HG03196 (cell line): ENCODE measurements around the gene TEX48.

Experiments used
- ATAC-seq: cut with Tn5 transposase; IDR thresholded peaks from one replicate; pipeline ENCODE4 v1.9.1; 2021; ENCODE audit not compliant: unreplicated experiment

The TEX48 gene

GRCh38 chr9:114694146-114694545 is 12.2 kb upstream of the TEX48 start:
- ATAC-seq, result no peak

- no peak for ATAC-seq
Observed at GRCh38 chr9:114693248-114693855, 11.4 kb upstream of the TEX48 start.

GRCh38 chr9:114691956-114692295 is 9.9 kb upstream of the TEX48 start:
- no peak for ATAC-seq

- ATAC-seq, result peak; percentile 79
Observed at GRCh38 chr9:114691046-114691955, 9.3 kb upstream of the TEX48 start.

GRCh38 chr9:114690308-114690707 is 8.3 kb upstream of the TEX48 start:
- ATAC-seq, result no peak

- ATAC-seq, result no peak
Observed at GRCh38 chr9:114689813-114690212, 7.8 kb upstream of the TEX48 start.

- ATAC-seq, result no peak
Observed at GRCh38 chr9:114688909-114689610, 7.1 kb upstream of the TEX48 start.

- ATAC-seq, result no peak
Observed at GRCh38 chr9:114688379-114688778, 6.4 kb upstream of the TEX48 start.

GRCh38 chr9:114687034-114687433 is 5.0 kb upstream of the TEX48 start:
- ATAC-seq, result no peak

- ATAC-seq, result no peak
Observed at GRCh38 chr9:114685951-114686350, 4.0 kb upstream of the TEX48 start.

- ATAC-seq, result no peak
Observed at GRCh38 chr9:114684036-114684435, 2.0 kb upstream of the TEX48 start.

GRCh38 chr9:114682846-114683245 is 854 bp upstream of the TEX48 start:
- ATAC-seq, result no peak

GRCh38 chr9:114680259-114681001 is 1.6 kb downstream of the TEX48 start:
- ATAC-seq, result no peak

GRCh38 chr9:114678795-114679194 is 3.2 kb downstream of the TEX48 start:
- ATAC-seq, result no peak

- ATAC-seq, result no peak
Observed at GRCh38 chr9:114678130-114678529, 3.9 kb downstream of the TEX48 start.

- no peak for ATAC-seq
Observed at GRCh38 chr9:114677418-114677817, 4.6 kb downstream of the TEX48 start.

- ATAC-seq, result no peak
Observed at GRCh38 chr9:114676901-114677300, 5.1 kb downstream of the TEX48 start.

GRCh38 chr9:114674798-114675540 is 7.0 kb downstream of the TEX48 start:
- no peak for ATAC-seq

- ATAC-seq, result no peak
Observed at GRCh38 chr9:114674076-114674797, 7.8 kb downstream of the TEX48 start.

GRCh38 chr9:114671605-114672004 is 10.4 kb downstream of the TEX48 start:
- ATAC-seq, result no peak
